HepG2 (cell line): Measurements from ENCODE around the gene CRYAB. TPM values are rescaled to one million over a fixed set of nuclear protein-coding genes. Genes with fewer than 3 reads are reported as not detected.

Source experiments
- CHCHD3 ChIP-seq: sonication (generic); formaldehyde crosslinking; IDR thresholded peaks from 2 replicates; pipeline ENCODE4 v1.8.0; 2022; ENCODE audit warnings: mild to moderate bottlenecking, missing genetic modification reagents, moderate library complexity
- ELF3 ChIP-seq: IDR thresholded peaks from 2 replicates; pipeline ENCODE4 v1.6.1; 2016; ENCODE audit warnings: missing genetic modification reagents, missing compliant biosample characterization
- ESRRA ChIP-seq: sonication (generic); formaldehyde crosslinking; IDR thresholded peaks from 2 replicates; pipeline ENCODE4 v1.5.1; 2020; ENCODE audit warnings: mild to moderate bottlenecking, low read depth, missing genetic modification reagents
- GATAD2A ChIP-seq: IDR thresholded peaks from 2 replicates; pipeline ENCODE4 v1.6.1; 2016
- HES4 ChIP-seq: sonication (generic); formaldehyde crosslinking; IDR thresholded peaks from 2 replicates; pipeline ENCODE4 v1.9.0; 2021; ENCODE audit warnings: mild to moderate bottlenecking, missing genetic modification reagents, borderline replicate concordance
- HNRNPUL1 ChIP-seq: fragments of 200-400 bp; formaldehyde crosslinking; IDR thresholded peaks from 2 replicates; pipeline ENCODE4 v1.6.1; 2017; ENCODE audit warnings: low read depth, mild to moderate bottlenecking, low read length, moderate library complexity
- PTBP1 ChIP-seq: fragments of 200-400 bp; formaldehyde crosslinking; IDR thresholded peaks from 2 replicates; pipeline ENCODE4 v1.6.1; 2018; ENCODE audit warnings: low read length, low read depth; ENCODE audit not compliant: poor library complexity, severe bottlenecking
- REL ChIP-seq: sonication (generic); formaldehyde crosslinking; conservative IDR thresholded peaks from 2 replicates; pipeline ENCODE4 v1.8.0; 2022; ENCODE audit warnings: mild to moderate bottlenecking, missing genetic modification reagents, moderate library complexity
- SP4 ChIP-seq: sonication (generic); formaldehyde crosslinking; IDR thresholded peaks from 2 replicates; pipeline ENCODE4 v1.8.1; 2023; ENCODE audit warnings: mild to moderate bottlenecking, missing genetic modification reagents
- YY1 ChIP-seq: IDR thresholded peaks from 2 replicates; pipeline ENCODE4 v1.6.1; 2011; ENCODE audit warnings: low read length, low read depth, moderate library complexity, mild to moderate bottlenecking; ENCODE audit not compliant: insufficient read depth, insufficient replicate concordance
- ZNF234 ChIP-seq: sonication (generic); formaldehyde crosslinking; conservative IDR thresholded peaks from 2 replicates; pipeline ENCODE4 v1.5.1; 2020; ENCODE audit warnings: mild to moderate bottlenecking, missing genetic modification reagents
- ZNF430 ChIP-seq: sonication (generic); formaldehyde crosslinking; IDR thresholded peaks from 2 replicates; pipeline ENCODE4 v1.9.0; 2021; ENCODE audit warnings: mild to moderate bottlenecking, missing genetic modification reagents
- ZNF563 ChIP-seq: sonication (generic); formaldehyde crosslinking; IDR thresholded peaks from 2 replicates; pipeline ENCODE4 v1.8.0; 2022; ENCODE audit warnings: mild to moderate bottlenecking, moderate library complexity, missing genetic modification reagents
- ZNF709 ChIP-seq: sonication (generic); formaldehyde crosslinking; IDR thresholded peaks from 2 replicates; pipeline ENCODE4 v1.5.0; 2020; ENCODE audit warnings: mild to moderate bottlenecking, missing genetic modification reagents
- polyA plus RNA-seq, 8 experiments: library from polyadenylated mRNA; depleted of rRNA in 3 of 8; stranded (reverse) in 7 of 8; unstranded in 1 of 8; fragments of >200 nt; fragmentation: Illumina TruSeq in 4 of 8; extraction: Trizol in 4 of 8; gene quantifications; 2 replicates each; pipeline versions ENCODE4 v1.2.1 to v1.2.3, GENCODE V29; 2011 to 2016; ENCODE audit warnings: low read depth in 4 of 8, missing spikeins in 1 of 8, mixed read lengths in 1 of 8; ENCODE audit not compliant: insufficient read depth in 1 of 8
- total RNA-seq, 5 experiments: library from RNA; depleted of rRNA; stranded (reverse); fragments of >200 nt; fragmentation: Illumina TruSeq; extraction: Trizol; gene quantifications; 2 replicates each; pipeline ENCODE4 v1.2.3, GENCODE V29; 2016; ENCODE audit warnings: low read depth in 1 of 5
- TF ChIP-seq, protein P1 (sequence below): sonication (generic); formaldehyde crosslinking; conservative IDR thresholded peaks from 2 replicates; pipeline ENCODE4 v1.4.0; 2020; ENCODE audit warnings: missing genetic modification reagents
- TF ChIP-seq, protein P2 (sequence below): sonication (generic); formaldehyde crosslinking; IDR thresholded peaks from 2 replicates; pipeline ENCODE4 v1.4.0; 2020; ENCODE audit warnings: missing genetic modification reagents
- TF ChIP-seq, protein P3 (sequence below): sonication (generic); formaldehyde crosslinking; IDR thresholded peaks from 2 replicates; pipeline ENCODE4 v1.9.0; 2021; ENCODE audit warnings: mild to moderate bottlenecking, missing genetic modification reagents

CRYAB gene
- total and polyA plus RNA-seq, 2 of the 13 experiments (the other 11 are each of a cell fraction or from before 2014, with no cell fraction given): 0.55 to 1.1 TPM

DNA sequence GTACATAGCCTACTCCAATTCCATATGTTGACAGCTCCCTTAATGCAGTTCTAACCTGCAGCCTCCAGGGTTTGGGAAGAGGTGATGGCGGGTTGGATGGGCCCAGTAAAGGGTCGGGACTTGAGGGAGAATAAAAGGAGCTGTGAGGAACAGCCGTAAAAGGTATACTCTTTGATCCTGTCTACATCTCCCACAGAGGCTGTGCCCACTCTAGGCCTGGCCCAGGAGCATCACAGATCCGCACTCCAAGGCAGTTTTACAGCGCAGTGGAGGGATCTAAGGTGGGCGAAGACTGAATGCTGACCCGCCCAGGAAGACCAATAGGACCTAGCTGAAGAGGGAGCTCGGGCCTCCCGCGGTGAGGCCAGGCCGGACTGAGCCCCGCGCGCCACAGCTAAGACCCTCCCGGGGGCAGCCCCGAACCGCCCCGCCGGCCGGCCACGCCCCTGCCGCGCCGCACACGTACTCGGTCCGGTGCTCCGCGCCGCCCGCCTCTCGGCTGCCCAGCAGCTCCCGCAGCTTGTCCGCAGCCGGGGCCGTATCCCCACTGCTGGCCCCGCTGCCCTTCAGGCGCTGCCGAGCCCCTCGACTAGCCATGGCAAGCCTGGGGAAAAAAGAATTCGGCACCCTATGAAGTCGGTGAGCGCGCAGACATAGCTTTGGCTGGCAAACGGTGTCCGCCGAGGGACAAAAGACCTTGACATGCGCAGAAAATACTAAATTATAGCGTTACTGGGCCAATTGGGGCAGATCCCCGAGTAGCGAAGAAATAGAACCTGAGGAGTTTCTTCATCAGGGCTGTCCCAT is 40.5 kb downstream of the CRYAB start, which contains the start of gene ALG9 (continued):
- TF ChIP-seq, protein P1, sequence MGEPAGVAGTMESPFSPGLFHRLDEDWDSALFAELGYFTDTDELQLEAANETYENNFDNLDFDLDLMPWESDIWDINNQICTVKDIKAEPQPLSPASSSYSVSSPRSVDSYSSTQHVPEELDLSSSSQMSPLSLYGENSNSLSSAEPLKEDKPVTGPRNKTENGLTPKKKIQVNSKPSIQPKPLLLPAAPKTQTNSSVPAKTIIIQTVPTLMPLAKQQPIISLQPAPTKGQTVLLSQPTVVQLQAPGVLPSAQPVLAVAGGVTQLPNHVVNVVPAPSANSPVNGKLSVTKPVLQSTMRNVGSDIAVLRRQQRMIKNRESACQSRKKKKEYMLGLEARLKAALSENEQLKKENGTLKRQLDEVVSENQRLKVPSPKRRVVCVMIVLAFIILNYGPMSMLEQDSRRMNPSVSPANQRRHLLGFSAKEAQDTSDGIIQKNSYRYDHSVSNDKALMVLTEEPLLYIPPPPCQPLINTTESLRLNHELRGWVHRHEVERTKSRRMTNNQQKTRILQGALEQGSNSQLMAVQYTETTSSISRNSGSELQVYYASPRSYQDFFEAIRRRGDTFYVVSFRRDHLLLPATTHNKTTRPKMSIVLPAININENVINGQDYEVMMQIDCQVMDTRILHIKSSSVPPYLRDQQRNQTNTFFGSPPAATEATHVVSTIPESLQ (CRISPR knock-in tag): no peak
- TF ChIP-seq CHCHD3 (CRISPR knock-in tag) (no peak), REL (CRISPR knock-in tag) (no peak), ZNF563 (peak; percentile 86), HES4 (CRISPR knock-in tag) (peak; percentile 85; the same call in 1 of the 2 replicates), YY1 (peak; percentile 81), ELF3 (CRISPR knock-in tag) (no peak), SP4 (peak; percentile 61; the same call in 1 of the 2 replicates), PTBP1 (no peak), GATAD2A (CRISPR knock-in tag) (no peak), HNRNPUL1 (no peak), ESRRA (CRISPR knock-in tag) (no peak), ZNF709 (CRISPR knock-in tag) (peak; percentile 87), ZNF234 (no peak), ZNF430 (CRISPR knock-in tag) (no peak)
- TF ChIP-seq, protein P2, sequence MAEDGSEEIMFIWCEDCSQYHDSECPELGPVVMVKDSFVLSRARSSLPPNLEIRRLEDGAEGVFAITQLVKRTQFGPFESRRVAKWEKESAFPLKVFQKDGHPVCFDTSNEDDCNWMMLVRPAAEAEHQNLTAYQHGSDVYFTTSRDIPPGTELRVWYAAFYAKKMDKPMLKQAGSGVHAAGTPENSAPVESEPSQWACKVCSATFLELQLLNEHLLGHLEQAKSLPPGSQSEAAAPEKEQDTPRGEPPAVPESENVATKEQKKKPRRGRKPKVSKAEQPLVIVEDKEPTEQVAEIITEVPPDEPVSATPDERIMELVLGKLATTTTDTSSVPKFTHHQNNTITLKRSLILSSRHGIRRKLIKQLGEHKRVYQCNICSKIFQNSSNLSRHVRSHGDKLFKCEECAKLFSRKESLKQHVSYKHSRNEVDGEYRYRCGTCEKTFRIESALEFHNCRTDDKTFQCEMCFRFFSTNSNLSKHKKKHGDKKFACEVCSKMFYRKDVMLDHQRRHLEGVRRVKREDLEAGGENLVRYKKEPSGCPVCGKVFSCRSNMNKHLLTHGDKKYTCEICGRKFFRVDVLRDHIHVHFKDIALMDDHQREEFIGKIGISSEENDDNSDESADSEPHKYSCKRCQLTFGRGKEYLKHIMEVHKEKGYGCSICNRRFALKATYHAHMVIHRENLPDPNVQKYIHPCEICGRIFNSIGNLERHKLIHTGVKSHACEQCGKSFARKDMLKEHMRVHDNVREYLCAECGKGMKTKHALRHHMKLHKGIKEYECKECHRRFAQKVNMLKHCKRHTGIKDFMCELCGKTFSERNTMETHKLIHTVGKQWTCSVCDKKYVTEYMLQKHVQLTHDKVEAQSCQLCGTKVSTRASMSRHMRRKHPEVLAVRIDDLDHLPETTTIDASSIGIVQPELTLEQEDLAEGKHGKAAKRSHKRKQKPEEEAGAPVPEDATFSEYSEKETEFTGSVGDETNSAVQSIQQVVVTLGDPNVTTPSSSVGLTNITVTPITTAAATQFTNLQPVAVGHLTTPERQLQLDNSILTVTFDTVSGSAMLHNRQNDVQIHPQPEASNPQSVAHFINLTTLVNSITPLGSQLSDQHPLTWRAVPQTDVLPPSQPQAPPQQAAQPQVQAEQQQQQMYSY (CRISPR knock-in tag): no peak
- TF ChIP-seq, protein P3, sequence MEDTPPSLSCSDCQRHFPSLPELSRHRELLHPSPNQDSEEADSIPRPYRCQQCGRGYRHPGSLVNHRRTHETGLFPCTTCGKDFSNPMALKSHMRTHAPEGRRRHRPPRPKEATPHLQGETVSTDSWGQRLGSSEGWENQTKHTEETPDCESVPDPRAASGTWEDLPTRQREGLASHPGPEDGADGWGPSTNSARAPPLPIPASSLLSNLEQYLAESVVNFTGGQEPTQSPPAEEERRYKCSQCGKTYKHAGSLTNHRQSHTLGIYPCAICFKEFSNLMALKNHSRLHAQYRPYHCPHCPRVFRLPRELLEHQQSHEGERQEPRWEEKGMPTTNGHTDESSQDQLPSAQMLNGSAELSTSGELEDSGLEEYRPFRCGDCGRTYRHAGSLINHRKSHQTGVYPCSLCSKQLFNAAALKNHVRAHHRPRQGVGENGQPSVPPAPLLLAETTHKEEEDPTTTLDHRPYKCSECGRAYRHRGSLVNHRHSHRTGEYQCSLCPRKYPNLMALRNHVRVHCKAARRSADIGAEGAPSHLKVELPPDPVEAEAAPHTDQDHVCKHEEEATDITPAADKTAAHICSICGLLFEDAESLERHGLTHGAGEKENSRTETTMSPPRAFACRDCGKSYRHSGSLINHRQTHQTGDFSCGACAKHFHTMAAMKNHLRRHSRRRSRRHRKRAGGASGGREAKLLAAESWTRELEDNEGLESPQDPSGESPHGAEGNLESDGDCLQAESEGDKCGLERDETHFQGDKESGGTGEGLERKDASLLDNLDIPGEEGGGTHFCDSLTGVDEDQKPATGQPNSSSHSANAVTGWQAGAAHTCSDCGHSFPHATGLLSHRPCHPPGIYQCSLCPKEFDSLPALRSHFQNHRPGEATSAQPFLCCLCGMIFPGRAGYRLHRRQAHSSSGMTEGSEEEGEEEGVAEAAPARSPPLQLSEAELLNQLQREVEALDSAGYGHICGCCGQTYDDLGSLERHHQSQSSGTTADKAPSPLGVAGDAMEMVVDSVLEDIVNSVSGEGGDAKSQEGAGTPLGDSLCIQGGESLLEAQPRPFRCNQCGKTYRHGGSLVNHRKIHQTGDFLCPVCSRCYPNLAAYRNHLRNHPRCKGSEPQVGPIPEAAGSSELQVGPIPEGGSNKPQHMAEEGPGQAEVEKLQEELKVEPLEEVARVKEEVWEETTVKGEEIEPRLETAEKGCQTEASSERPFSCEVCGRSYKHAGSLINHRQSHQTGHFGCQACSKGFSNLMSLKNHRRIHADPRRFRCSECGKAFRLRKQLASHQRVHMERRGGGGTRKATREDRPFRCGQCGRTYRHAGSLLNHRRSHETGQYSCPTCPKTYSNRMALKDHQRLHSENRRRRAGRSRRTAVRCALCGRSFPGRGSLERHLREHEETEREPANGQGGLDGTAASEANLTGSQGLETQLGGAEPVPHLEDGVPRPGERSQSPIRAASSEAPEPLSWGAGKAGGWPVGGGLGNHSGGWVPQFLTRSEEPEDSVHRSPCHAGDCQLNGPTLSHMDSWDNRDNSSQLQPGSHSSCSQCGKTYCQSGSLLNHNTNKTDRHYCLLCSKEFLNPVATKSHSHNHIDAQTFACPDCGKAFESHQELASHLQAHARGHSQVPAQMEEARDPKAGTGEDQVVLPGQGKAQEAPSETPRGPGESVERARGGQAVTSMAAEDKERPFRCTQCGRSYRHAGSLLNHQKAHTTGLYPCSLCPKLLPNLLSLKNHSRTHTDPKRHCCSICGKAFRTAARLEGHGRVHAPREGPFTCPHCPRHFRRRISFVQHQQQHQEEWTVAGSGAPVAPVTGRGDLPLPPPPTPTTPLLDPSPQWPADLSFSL (CRISPR knock-in tag): no peak
